COLO668 (cell line): ENCODE results near the gene PRKCI.
"Not testable (repeated sequence)": the region's sequence is repeated elsewhere in the genome, so short reads cannot be mapped to it uniquely, and the experiment has no call there.

Experiments
- DNase-seq: peaks from one replicate; lab custom pipeline; 2025; ENCODE audit not compliant: unreplicated experiment; lab: John Stamatoyannopoulos, UW

PRKCI gene

DNA sequence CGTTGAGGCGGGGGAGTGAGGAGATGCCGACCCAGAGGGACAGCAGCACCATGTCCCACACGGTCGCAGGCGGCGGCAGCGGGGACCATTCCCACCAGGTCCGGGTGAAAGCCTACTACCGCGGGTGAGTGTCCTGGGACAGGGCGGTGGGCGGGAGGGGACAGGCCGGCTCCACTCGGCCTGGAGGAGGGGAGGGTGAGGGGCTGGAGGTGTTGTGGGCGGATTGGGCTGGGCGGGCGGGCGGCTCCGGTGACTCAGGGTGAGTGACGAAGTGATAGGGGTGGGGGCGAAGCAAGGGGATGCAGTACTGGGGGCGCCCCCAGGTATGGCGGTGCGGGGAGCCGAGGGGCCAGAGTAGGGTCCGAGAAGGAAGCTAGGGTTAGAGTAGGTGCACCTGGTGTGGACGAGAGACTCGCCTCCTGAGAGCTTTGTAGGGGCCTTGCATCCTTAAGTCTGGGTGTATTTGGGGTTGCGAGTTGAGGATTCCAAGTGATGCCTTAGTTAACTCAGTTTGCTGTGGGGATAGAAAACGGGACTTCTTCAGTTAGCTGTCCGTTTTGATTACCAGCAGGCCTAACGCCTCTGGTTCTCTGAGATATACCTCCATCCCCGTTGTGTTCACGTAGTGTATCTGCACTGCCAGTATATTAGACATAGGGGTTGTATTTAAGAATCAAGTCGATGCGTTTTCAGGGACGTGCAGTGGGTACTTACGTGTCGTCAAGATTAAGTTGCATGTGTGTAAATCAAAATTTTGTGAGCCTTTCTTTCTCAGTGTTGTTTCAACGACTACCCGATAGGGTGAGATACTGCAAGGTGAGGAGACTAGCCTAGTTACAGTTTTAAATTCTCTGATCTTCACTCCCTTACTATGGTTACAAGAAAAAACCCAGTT is 670 bp downstream of the PRKCI start:
- DNase-seq, result no peak

DNA sequence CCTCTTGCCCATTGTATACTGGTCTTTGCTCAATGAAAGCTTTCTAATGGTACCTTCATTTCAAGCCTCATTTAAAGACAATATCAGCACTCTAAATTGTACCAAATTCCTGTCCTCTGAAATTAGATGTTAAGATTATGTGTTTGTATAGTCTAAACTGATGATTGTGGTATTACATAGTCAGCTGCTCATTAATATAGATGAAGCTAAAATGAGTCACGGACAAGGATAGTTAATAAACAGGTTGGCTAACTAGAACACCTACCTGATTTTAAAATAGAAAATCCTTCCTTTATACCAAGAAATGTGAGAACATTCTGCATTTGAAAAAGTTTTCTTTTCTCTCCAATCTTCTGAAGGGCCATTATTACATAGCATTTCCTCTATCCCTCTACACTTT is 2.9 kb downstream of the PRKCI start:
- no peak for DNase-seq

DNA sequence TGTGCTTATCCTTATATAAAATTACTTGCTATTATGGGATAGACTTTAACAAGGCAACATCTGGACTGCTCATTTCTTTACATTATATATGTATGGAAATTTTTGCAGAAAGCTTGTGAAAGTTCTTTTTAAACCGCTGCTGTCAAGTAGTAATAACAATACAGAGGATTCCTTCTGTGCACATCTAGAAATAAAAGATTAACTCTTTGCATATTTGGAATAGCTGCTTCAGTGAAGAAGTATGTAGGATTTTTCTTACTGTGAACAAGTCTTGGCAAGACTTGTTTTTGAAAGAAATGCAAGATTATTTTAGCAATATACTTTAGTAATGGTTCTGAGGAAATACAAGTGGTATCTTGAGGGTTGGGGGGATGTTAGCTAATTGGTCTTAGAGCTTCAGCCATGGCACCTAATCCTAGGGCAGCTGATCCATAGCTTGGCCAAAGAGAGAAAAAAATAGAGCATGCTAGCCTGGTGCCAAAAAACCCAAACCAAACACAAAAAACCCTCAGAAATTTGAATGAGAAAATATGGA is 4.3 kb downstream of the PRKCI start:
- no peak for DNase-seq

DNA sequence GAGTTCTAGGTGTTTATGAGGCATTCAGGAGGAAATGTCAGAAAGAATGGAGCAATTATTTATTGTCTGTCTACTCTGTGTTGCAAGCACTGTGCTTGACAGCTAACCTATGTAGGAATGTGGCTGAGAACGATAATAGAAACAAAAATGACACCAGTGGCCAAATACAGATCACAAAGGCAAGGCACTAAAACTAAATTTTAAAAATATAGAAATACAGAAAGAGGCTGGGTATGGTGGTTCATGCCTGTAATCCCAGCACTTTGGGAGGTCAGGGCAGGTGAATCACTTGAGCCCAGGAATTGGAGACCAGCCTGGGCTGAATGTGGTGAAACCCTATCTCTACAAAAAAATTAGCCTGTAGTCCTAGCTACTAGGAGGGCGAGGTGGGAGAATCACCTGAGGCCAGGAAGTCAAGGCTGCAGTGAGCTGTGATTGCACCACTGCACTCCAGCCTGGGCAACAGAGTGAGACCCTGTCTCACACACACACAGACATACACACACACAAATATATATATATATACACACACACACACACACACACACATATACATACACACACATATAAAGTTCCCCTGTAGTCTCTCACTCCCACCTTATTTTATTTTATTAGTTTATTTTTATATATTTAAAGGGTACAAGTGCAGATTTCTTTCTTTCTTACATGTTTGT is 6.0 kb downstream of the PRKCI start:
- no peak for DNase-seq

DNA sequence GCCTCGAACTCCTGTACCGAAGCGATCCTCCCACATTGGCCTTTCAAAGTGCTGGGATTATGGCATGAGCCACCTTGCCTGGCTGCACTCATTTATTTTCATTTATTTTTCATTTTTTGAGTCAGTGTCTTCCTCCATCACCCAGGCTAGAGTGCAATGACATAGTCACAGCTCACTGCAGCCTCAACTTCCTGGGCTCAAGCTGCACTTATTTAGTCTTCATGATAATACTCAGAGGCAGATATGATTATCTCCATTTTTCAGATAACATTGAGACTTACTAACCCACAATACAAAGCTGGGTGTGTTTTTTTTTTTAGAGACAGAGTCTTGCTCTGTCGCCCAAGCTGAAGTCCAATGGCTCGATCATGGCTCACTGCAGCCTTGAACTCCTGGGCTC is 10.0 kb downstream of the PRKCI start:
- DNase-seq, result no peak

DNA sequence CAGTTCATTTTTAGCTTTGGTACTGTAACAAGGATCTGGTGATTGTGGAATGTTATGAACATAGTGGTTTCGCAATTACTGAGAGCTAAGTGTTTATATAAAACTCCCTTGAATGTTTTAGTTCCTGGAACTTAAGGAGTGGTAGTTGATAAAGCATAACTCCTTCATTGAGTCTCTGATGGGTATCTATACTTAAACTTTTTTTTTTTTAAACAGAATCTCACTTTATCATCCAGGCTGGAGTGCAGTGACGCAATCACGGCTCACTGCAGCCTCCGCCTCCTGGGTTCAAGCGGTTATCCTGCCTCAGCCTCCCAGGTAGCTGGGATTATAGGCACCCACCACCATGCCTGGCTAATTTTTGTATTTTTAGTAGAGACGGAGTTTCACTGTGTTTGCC is 11.3 kb downstream of the PRKCI start:
- DNase-seq, result no peak

DNA sequence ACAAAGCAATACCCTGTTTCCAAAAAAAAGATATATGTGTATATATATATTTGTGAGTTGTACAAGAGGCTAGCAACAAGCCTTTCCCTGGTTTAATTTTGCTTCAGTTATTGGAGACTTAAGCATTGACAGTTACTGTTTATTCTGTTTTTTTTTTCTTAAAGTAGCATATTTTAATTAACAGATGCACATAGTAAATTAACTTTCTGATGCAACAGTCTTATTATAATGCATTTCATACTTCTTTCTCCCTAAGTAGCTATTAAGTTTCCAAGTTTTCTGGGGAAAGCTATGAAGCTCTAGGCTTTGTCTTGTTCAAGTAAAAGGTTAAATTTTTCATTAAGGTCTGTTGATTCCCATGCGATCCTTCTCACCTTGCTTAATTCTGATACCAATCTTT is 17.9 kb downstream of the PRKCI start:
- no peak for DNase-seq

DNA sequence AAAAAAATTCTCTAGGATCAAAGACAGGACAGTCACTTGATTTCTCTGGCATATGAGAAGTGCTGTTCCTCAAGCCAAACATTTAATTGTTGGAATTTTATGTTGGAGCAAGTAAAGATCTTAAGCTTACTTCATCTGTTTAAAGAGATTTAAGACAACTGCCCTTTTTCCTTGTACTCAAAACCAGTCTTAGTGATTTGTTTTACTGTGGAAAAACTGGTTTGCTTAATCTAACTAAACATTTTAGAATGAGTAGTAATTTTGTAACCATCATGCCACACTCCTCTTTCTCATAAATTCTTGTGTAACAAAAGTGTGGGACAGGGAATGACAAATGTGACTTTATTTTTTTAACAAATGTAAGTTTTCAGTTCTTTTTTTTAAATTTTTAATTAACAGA is 18.4 kb downstream of the PRKCI start:
- DNase-seq, result no peak

DNA sequence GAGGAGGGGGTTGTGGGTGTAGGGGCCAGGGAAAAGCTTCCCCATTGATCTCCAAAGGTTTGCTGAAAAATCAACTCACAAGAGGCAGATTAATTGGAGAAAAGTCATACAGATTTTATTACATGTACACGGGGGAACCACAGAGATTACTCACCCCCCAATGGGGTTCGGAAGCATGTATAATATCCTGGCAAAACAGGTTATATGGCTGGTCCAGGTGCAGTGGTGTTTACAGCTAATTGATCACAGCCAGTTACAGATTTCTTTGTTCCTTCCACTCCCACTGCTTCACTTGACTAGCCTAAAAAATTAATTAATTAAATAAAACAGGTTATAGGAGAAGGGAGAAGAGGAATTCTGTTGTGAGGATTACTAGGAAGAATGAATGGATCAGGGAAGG is 22.4 kb downstream of the PRKCI start:
- DNase-seq, result no peak

DNA sequence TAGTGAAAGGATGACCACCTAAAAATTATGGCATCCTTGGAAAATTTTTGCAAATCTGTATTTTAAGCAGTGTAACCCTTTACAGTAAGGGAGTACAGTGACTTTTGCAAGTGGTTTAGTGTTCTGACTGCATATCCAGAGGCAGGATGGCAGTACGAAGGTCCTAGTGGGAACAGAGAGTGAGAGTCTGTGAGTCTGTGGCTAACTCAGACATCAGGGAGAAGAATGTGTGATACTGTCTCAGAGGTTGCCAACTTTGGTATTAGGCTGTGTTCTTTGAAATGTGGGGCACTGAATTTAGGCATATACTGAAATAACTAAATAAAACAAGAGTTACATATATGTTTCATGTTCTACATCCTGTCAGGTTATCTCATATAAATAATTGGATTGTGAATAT is 25.7 kb downstream of the PRKCI start:
- no peak for DNase-seq

DNA sequence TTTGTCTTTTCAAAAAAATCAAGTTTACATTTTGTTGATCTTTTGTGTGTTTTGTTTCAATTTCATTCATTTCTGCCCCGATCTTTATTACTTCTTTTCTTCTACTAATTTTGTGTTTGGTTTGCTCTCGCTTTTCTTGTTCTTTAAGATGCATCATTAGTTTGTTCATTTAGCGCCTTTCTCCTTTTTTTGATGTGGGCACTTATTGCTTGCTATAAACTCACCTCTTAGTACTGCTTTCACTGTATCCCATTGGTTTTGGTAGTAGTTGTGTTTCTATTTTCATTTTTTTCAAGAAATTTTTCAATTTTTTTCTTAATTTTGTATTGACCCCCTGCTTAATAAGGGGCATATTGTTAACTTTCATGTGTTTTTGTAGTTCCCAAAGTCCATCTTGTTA is 34.4 kb downstream of the PRKCI start:
- DNase-seq, result no peak

DNA sequence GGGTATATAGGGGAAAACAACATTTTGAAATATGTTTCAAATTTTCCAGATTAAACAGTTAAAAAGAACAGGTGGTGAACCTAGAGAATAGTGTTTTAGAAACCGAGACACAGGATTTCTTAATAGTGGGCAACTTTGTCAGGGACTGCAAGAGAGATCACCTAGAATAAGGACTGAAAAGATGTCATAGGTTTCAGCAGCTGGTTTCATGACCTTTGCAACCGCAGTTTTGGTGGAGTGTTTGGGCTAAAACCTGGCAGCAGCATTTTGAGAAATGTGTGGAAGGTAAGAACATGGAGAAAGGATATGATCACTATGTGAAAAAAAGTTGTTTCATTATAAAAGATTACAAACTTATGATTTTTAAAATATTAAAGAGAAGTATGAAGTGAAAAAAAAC is 34.9 kb downstream of the PRKCI start:
- no peak for DNase-seq

DNA sequence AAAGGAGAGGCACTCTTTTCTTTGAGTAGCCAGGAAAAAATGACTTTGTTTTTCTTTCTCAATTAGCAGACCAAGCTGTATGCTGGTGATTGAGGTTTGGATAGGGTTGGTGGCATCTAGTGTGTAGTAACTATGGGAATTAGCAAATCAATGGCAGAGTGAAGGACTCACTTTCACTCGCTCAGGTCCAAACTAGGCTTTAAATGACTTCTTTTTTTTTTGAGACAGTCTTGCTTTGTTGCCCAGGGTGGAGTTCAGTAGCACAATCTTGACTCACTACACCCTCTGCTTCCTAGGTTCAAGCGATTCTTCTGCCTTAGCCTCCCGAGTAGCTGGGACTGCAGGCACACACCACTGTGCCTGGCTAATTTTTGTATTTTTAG is 35.9 kb downstream of the PRKCI start:
- no peak for DNase-seq

DNA sequence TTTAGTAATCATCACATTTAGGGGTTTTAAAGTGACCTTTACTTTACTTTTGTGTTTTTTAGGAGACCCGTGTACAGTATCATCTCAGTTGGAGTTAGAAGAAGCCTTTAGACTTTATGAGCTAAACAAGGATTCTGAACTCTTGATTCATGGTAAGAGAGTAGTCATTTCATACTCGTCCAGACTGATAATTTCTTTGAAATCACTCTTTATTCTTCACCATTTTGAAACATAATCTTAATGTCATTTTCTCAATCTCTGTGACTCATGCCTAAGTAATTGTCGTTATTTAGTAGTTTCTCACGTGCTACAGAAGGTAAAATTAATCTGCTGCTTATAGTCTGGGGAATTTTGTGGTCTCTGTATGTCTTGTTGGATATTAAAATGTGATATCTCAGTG is 37.7 kb downstream of the PRKCI start:
- DNase-seq, result no peak

DNA sequence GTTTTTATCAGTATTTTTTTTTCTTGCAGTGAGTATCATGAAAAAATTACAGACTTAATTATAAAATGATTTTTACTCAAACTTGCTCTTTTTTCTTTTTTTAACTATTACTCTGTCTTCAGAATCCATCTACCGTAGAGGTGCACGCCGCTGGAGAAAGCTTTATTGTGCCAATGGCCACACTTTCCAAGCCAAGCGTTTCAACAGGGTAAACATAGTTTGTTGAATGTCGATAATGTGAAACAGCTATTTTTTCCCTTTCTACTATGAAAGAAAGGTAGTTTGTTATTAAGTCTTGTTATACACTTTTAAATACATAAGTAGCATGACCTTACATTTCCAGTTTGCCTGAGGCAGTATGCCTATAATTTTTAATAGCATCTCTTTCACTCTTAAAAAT is 45.6 kb downstream of the PRKCI start:
- DNase-seq, result no peak

DNA sequence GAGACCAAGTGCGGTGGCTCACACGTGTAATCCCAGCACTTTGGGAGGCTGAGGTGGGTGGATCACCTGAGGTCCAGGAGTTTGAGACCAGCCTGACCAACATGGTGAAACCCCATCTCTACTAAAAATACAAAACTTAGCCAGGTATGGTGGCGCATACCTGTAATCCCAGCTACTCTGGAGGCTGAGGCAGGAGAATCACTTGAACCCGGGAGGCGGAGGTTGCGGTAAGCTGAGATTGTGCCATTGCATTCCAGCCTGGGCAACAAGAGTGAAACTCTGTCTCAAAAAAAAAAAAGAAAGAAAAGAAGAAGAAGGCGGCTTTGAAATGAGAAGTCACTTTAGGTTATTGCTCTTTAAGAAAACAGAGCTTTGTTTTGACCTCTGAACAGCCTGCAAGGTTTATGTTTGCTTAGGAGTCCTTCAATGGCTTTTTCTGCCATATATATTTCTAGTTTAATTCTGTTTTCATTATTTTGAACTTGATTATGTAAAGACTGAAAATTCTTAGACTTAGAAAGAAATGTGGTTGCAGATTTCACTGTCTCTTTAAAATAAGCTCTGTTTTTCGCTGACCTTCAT is 47.5 kb downstream of the PRKCI start:
- DNase-seq, result not testable (repeated sequence)

DNA sequence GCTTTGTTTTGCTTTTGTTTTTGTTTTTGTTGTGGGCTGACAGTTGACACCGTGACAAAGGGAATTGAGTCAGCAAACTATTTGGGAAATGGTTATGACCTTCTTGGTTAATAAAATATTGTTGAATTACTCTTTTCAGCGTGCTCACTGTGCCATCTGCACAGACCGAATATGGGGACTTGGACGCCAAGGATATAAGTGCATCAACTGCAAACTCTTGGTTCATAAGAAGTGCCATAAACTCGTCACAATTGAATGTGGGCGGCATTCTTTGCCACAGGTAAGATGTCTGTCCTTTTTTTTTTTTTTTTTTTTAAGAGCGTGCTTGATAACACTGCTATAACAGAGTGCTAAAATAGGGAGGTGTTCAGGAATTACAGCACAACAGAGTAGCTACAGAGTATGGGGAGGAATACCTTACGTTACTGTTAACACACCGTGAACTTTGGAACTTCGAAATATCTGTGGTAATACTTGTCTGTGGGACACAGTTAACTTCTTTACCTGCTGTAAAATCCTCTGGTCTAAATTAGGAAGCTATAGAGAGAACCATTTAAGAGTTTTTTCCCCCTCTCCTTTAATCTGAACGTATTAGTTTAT is 48.2 kb downstream of the PRKCI start:
- DNase-seq, result no peak

DNA sequence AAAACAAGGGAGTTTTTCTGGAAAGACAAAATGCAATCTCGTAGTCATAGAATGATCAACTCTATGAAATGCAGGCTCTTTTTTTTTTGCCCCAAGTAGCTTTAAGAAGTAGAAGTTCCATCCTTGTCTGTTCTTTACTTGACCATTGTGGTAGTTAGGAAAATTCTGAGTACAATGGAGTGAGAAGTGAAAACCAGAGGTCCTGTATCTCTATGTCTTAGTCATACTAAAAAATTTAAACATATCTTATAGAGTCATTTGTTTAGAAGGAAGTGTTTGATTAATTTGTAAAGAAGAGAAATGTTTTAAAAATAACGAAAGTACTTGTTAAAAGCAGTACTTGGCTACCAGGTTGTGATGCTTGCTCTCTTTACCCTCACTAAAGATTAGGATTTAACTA is 52.4 kb downstream of the PRKCI start:
- DNase-seq, result no peak

DNA sequence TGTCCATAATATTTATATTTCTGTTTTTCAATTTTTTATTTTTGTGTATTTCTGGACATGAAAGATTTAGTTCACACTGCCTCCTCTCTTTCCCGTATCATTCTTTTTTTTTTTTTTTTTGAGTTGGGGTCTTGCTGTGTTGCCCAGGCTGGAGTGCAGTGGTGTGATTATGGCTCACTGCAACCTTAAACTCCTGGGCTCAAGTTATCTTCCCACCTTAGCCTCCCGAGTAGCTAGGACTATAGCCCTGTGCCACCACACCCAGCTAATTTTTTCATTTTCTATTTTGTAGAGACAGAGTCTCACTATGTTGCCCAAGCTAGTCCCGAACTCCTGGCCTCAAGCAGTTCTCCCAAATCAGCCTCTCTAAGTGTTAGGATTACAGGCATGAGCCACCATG is 53.6 kb downstream of the PRKCI start:
- DNase-seq, result no peak

DNA sequence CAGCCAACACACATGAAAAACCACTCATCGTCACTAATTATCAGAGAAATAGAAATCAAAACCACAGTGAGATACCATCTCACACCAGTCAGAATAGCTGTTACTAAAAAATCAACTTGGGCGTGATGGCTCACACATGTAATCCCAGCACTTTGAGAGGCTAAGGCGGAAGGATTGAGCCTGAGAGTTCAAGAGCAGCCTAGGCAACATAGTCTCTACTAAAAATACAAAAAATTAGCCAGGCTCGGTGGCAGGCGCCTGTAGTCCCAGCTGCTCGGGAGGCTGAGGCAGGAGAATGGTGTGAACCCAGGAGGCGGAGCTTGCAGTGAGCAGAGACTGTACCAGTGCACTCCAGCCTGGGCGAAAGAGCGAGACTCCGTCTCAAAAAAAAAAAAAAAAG is 55.1 kb downstream of the PRKCI start:
- DNase-seq, result not testable (repeated sequence)

DNA sequence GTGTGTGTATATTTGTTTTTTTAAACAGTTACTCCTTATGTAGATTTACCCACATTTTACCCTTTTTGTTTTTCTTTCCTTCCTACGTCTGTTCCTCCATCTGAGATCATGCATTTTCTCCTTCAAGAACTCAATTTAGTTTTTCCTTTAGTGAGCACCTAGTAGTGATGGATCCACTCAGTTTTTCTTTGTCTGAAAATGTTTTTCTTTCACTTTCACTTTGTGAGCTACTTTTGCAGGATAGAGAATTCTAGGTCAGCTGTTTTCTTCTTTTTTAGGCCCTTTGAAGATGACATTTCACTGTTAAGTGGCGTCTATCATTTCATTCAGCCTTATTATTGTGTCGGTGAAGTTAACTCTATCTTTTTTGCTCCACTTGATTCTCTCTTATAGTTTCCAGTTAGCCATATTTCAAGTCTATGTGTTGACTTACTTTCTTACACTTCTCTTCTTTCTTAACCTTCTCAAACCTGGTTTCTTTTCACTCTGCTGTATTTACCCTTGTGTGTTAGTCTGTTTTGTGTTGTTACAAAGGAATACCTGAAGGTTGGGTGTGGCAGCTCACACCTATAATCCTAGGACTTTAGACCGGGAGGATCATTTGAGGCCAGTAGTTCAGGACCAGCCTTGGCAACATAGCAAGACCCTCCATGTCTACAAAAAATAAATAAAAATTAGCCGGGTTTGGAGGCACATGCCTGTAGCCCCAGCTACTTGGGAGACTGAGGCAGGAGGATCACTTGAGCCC is 55.8 kb downstream of the PRKCI start:
- DNase-seq, result no peak
